Chondrocyte (in vitro differentiated cells): ENCODE measurements around the gene ARHGAP15. TPM values are rescaled to one million over a fixed set of nuclear protein-coding genes. Genes with fewer than 3 reads are reported as not detected.

Experiments
- DNase-seq: peaks from one replicate; pipeline ENCODE4 v3.0.0; 2021; ENCODE audit warnings: mixed read lengths, low spot score
- H3K27ac Mint-ChIP-seq: one replicate; pipeline ENCODE4 v1.8.0; 2021; ENCODE audit warnings: mild to moderate bottlenecking, moderate library complexity, mixed read lengths; ENCODE audit not compliant: unreplicated experiment
- H3K27me3 Mint-ChIP-seq: 2 replicates; pipeline ENCODE4 v1.8.0; 2021; ENCODE audit warnings: low read depth, mixed read lengths
- H3K36me3 Mint-ChIP-seq: 2 replicates; pipeline ENCODE4 v1.8.0; 2021; ENCODE audit warnings: low read depth, mixed read lengths
- H3K4me1 Mint-ChIP-seq: 2 replicates; pipeline ENCODE4 v1.8.0; 2021; ENCODE audit warnings: low read depth, mild to moderate bottlenecking, mixed read lengths
- H3K4me3 Mint-ChIP-seq: one replicate; pipeline ENCODE4 v1.8.0; 2021; ENCODE audit warnings: mild to moderate bottlenecking, moderate library complexity, mixed read lengths; ENCODE audit not compliant: unreplicated experiment
- H3K9me3 Mint-ChIP-seq: 2 replicates; pipeline ENCODE4 v1.8.0; 2021; ENCODE audit warnings: low read depth, mixed read lengths
- total RNA-seq: library from RNA; stranded (reverse); gene quantifications from 3 replicates; pipeline ENCODE4 v1.2.1, GENCODE V29; 2021
- TF ChIP-seq, protein P1 (sequence below): fragments of 200-600 bp; sonication (generic); IDR thresholded peaks from 2 replicates; pipeline ENCODE4 v1.5.0; 2021; ENCODE audit warnings: antibody characterized with exemption, mild to moderate bottlenecking, moderate library complexity

Gene ARHGAP15
- total RNA-seq, 1 donor from 2014 or later, result 0.42 TPM

DNA sequence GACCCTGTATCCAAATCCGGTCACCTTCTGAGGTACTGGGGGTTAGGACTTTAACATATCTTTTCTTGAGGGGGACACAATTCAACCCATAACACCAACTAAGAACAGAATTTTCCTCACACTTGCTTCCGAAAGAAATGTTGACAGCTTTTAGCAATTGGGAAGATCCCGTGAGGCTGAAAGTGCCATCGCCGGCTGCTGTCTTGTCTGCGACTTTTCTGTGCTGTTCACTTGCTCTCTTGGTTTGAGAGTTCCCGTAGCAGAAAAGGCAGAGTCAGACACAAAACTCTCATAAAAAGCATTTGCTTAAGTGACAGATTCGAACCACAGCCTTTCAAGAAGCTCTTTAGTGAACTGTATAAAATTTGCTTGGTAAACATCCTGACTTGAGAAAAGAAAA lies 253.4 kb downstream of the ARHGAP15 start:
- Mint-ChIP-seq H3K27ac (no peak overlapping the region), H3K4me3 (no peak overlapping the region), H3K9me3 (no peaks in the 10 kb centered on the region), H3K36me3 (no peaks in the 10 kb centered on the region), H3K4me1 (peaks cover 18% of the 10 kb centered on the region), H3K27me3 (no peaks in the 10 kb centered on the region)
- TF ChIP-seq, protein P1, sequence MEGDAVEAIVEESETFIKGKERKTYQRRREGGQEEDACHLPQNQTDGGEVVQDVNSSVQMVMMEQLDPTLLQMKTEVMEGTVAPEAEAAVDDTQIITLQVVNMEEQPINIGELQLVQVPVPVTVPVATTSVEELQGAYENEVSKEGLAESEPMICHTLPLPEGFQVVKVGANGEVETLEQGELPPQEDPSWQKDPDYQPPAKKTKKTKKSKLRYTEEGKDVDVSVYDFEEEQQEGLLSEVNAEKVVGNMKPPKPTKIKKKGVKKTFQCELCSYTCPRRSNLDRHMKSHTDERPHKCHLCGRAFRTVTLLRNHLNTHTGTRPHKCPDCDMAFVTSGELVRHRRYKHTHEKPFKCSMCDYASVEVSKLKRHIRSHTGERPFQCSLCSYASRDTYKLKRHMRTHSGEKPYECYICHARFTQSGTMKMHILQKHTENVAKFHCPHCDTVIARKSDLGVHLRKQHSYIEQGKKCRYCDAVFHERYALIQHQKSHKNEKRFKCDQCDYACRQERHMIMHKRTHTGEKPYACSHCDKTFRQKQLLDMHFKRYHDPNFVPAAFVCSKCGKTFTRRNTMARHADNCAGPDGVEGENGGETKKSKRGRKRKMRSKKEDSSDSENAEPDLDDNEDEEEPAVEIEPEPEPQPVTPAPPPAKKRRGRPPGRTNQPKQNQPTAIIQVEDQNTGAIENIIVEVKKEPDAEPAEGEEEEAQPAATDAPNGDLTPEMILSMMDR, result no peak
- DNase-seq, result no peak

DNA sequence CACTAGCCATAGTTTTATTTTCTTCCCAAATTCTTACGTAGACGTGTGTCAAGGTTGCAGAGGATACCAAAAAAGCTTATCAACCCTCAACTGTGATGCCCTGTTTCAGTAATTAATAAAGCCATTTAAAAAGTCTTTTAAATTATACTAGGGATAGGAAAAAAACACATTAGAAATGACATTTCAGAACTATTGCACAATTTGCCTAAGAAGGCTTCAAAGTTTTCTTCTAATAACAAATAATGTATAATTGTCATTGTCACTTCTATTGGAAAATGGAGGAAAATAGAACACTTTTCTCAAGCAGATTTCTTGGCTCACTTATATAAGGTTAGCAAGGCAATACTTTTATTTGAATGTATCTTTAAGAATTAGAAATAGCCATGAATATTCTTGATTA lies 253.8 kb downstream of the ARHGAP15 start:
- H3K36me3 Mint-ChIP-seq, result no peaks in the 10 kb centered on the region
- H3K27ac Mint-ChIP-seq, result no peak overlapping the region
- H3K4me3 Mint-ChIP-seq, result no peak overlapping the region
- no peaks in the 10 kb centered on the region for H3K9me3 Mint-ChIP-seq
- TF ChIP-seq, protein P1, result no peak
- peaks cover 18% of the 10 kb centered on the region for H3K4me1 Mint-ChIP-seq
- DNase-seq, result no peak
- no peaks in the 10 kb centered on the region for H3K27me3 Mint-ChIP-seq

DNA sequence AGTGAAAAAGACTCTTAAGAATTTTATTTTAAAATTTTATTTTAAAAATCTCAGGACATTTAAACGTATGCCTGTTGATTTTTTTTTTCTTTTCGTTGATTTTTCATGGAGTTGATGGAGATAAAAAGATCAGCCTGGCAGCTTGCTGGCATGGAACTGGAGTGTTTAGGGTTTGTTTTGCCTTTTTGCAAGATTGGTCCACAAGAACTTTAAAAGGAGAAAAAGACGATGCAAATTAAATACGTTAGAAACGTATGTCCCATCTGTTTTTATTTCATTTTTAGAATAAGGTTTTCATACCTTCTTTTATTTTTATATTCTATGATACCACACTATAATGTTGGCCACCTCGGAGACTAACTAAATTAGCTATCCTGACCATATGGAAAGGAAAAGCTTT lies 254.9 kb downstream of the ARHGAP15 start:
- Mint-ChIP-seq H3K36me3 (no peaks in the 10 kb centered on the region), H3K4me1 (peaks cover 18% of the 10 kb centered on the region), H3K27ac (no peak overlapping the region), H3K27me3 (no peaks in the 10 kb centered on the region), H3K9me3 (no peaks in the 10 kb centered on the region), H3K4me3 (no peak overlapping the region)
- no peak for DNase-seq
- TF ChIP-seq, protein P1, result no peak

DNA sequence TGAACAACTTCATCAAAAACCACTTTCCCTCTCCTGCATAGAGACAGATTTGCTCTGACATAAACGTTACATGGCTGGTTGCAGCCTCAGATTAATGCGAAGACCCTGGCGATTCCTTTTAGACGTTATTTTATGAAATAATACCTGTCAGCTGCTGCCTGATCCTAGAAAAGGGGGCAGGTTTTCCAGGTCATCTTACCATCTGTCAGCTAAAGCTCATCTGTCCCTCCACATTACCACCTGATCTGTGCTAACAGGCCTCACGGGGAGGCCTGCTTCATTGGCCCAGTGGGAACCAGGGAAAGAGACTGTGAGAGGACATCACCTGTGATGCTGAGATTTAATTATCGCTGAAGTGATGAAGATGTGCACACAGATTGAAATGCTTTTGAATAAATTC lies 261.0 kb downstream of the ARHGAP15 start:
- Mint-ChIP-seq H3K4me3 (no peak overlapping the region), H3K27me3 (no peaks in the 10 kb centered on the region), H3K9me3 (no peaks in the 10 kb centered on the region), H3K27ac (no peak overlapping the region), H3K4me1 (no peaks in the 10 kb centered on the region), H3K36me3 (no peaks in the 10 kb centered on the region)
- no peak for DNase-seq
- TF ChIP-seq, protein P1, result no peak

DNA sequence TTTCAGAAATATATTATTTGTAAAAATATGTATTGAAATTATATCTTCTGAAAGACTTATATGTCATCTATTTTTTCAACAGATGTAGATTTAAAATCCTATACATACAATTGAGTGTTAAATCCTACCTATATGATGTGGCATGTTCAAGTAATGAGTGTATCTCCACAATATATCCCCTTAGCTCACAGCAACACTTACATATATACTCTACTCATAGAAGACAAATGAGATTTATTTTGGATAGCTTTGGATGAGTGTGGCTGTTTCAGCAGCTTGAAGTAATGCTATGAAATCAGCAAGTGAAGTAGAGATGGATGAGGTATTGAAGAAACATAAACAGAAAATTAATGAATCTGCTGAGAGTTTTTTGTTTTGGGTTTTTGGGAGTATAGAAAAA lies 263.1 kb downstream of the ARHGAP15 start:
- H3K36me3 Mint-ChIP-seq, result no peaks in the 10 kb centered on the region
- H3K27ac Mint-ChIP-seq, result no peak overlapping the region
- DNase-seq, result no peak
- no peak overlapping the region for H3K4me3 Mint-ChIP-seq
- H3K4me1 Mint-ChIP-seq, result no peaks in the 10 kb centered on the region
- no peaks in the 10 kb centered on the region for H3K9me3 Mint-ChIP-seq
- TF ChIP-seq, protein P1, result no peak
- H3K27me3 Mint-ChIP-seq, result no peaks in the 10 kb centered on the region
